ENCODE measurements around the gene ARSJ. TPM values are rescaled to one million over a fixed set of nuclear protein-coding genes. Genes with fewer than 3 reads are reported as not detected.

Gene ARSJ
- total RNA-seq, 4 donors from 2014 or later: 7.0 to 37.9 (median 9.8) TPM

- no peak for DNase-seq
- H3K27me3 ChIP-seq: no peaks in the 10 kb centered on the region
- H3K4me1 ChIP-seq: no peaks in the 10 kb centered on the region
- H3K4me3 ChIP-seq: no peak overlapping the region
- H3K9me3 ChIP-seq: no peaks in the 10 kb centered on the region
- intact Hi-C loops (cut with DNase I; ENCODE audit: low total_unique reads): no loop called here
- no peak overlapping the region for H3K27ac ChIP-seq
- no peaks in the 10 kb centered on the region for H3K36me3 ChIP-seq
- no peak for TF ChIP-seq CTCF (IDR thresholded peaks at IDR 0.05)
- TF ChIP-seq POLR2A (IDR thresholded peaks at IDR 0.05): no peak
These were observed 94.8 kb downstream of the ARSJ start for GRCh38 chr4:113884655-113885054.

GRCh38 chr4:113882668-113883067 is 96.8 kb downstream of the ARSJ start:
- intact Hi-C loops (cut with DNase I; ENCODE audit: low total_unique reads): no loop called here
- Histone ChIP-seq H3K4me1 (no peaks in the 10 kb centered on the region), H3K36me3 (no peaks in the 10 kb centered on the region), H3K4me3 (no peak overlapping the region), H3K9me3 (no peaks in the 10 kb centered on the region), H3K27me3 (no peaks in the 10 kb centered on the region), H3K27ac (no peak overlapping the region)
- TF ChIP-seq CTCF (IDR thresholded peaks at IDR 0.05) (no peak), POLR2A (IDR thresholded peaks at IDR 0.05) (no peak)
- no peak for DNase-seq

- Histone ChIP-seq H3K9me3 (no peaks in the 10 kb centered on the region), H3K27ac (no peak overlapping the region), H3K4me1 (no peaks in the 10 kb centered on the region), H3K4me3 (no peak overlapping the region), H3K36me3 (no peaks in the 10 kb centered on the region), H3K27me3 (no peaks in the 10 kb centered on the region)
- intact Hi-C loops (cut with DNase I; ENCODE audit: low total_unique reads): no loop called here
- DNase-seq: no peak
- TF ChIP-seq CTCF (IDR thresholded peaks at IDR 0.05): no peak
- no peak for TF ChIP-seq POLR2A (IDR thresholded peaks at IDR 0.05)
These were observed 98.2 kb downstream of the ARSJ start for GRCh38 chr4:113881256-113881655.

GRCh38 chr4:113880240-113881028 is 99.0 kb downstream of the ARSJ start:
- no peak for TF ChIP-seq CTCF (IDR thresholded peaks at IDR 0.05)
- no peak for TF ChIP-seq POLR2A (IDR thresholded peaks at IDR 0.05)
- no peaks in the 10 kb centered on the region for H3K9me3 ChIP-seq
- no peak overlapping the region for H3K4me3 ChIP-seq
- intact Hi-C loops (cut with DNase I; ENCODE audit: low total_unique reads): no loop called here
- H3K27ac ChIP-seq: no peak overlapping the region
- no peaks in the 10 kb centered on the region for H3K4me1 ChIP-seq
- no peaks in the 10 kb centered on the region for H3K27me3 ChIP-seq
- no peaks in the 10 kb centered on the region for H3K36me3 ChIP-seq
- no peak for DNase-seq

GRCh38 chr4:113878668-113879067 is 100.8 kb downstream of the ARSJ start:
- Histone ChIP-seq H3K4me3 (no peak overlapping the region), H3K27ac (no peak overlapping the region), H3K27me3 (no peaks in the 10 kb centered on the region), H3K9me3 (no peaks in the 10 kb centered on the region), H3K36me3 (no peaks in the 10 kb centered on the region), H3K4me1 (no peaks in the 10 kb centered on the region)
- TF ChIP-seq CTCF (IDR thresholded peaks at IDR 0.05) (no peak), POLR2A (IDR thresholded peaks at IDR 0.05) (no peak)
- intact Hi-C loops (cut with DNase I; ENCODE audit: low total_unique reads): no loop called here
- DNase-seq: no peak

All from uterus (tissue), 4 donors.